Endothelial cell of umbilical vein (primary cell): ENCODE measurements around the gene CTSD.

ENCODE experiments used
- CTCF ChIP-seq, 2 donors: IDR thresholded peaks; 1 replicate in 1 of 2; 2 replicates in 1 of 2; pipeline ENCODE4 v1.5.1; 2011; ENCODE audit warnings: low read length in 2 of 2, mild to moderate bottlenecking in 2 of 2, moderate library complexity in 2 of 2, control low read depth in 1 of 2, inconsistent platforms in 1 of 2, low read depth in 1 of 2; ENCODE audit not compliant: insufficient read depth in 1 of 2; ENCODE audit errors: extremely low read depth in 1 of 2
- EZH2 ChIP-seq: IDR thresholded peaks from 2 replicates; pipeline ENCODE4 v1.6.1; 2012; ENCODE audit warnings: borderline replicate concordance, low read depth, mild to moderate bottlenecking, moderate library complexity, low read length, inconsistent platforms; ENCODE audit not compliant: severe bottlenecking
- FOS ChIP-seq: IDR thresholded peaks from 2 replicates; pipeline ENCODE4 v1.6.1; 2011; ENCODE audit warnings: mild to moderate bottlenecking, low read length, moderate library complexity, borderline replicate concordance; ENCODE audit not compliant: insufficient read depth
- JUN ChIP-seq: IDR thresholded peaks from 2 replicates; pipeline ENCODE4 v1.6.1; 2011; ENCODE audit warnings: borderline replicate concordance, low read depth; ENCODE audit not compliant: insufficient read length, insufficient read depth
- MAX ChIP-seq: IDR thresholded peaks from 2 replicates; pipeline ENCODE4 v1.6.1; 2011; ENCODE audit not compliant: insufficient read depth, insufficient read length
- POLR2A ChIP-seq: IDR thresholded peaks from 2 replicates; pipeline ENCODE4 v1.6.1; 2012; ENCODE audit warnings: low read depth, mild to moderate bottlenecking, control low read depth, low read length
- POLR2AphosphoS5 ChIP-seq: IDR thresholded peaks from 2 replicates; pipeline ENCODE4 v1.6.1; 2012; ENCODE audit warnings: low read depth, mild to moderate bottlenecking, control low read depth, low read length, moderate library complexity; ENCODE audit not compliant: insufficient read depth

- TF ChIP-seq CTCF (IDR thresholded peaks at IDR 0.05; ENCODE audit: extremely low read depth in 1 of 2, insufficient read depth in 1 of 2, low read depth in 1 of 2, low read length in 2 of 2) (no peak), POLR2A (no peak), JUN (no peak), EZH2 (no peak), POLR2AphosphoS5 (no peak), MAX (no peak), FOS (no peak)
Observed at GRCh38 chr11:1745701-1746320, 17.9 kb downstream of the CTSD start.
